GM12878 (cell line): ENCODE results near the gene JDP2. TPM values are rescaled to one million over a fixed set of nuclear protein-coding genes. Genes with fewer than 3 reads are reported as not detected.

Experiments used
- ATAC-seq: fragments of 200-7000 bp; cut with Tn5 transposase; 3 replicates; pipeline ENCODE4 v1.9.1; 2020; ENCODE audit warnings: mild to moderate bottlenecking, moderate library complexity
- BruUV-seq: library from RNA; stranded (reverse); fragments of 400-500 nt; replicated peaks from 2 replicates; lab custom pipeline; 2021; lab: Mats Ljungman, UMichigan
- CTCF ChIA-PET: fragments of 300-600 bp; sonication (Branson Sonifier 250); formaldehyde crosslinking; extraction: SDS; loops from one replicate; lab custom pipeline; 2021; ENCODE audit warnings: inconsistent platforms; lab: Yijun Ruan, JAX
- POLR2A ChIA-PET: fragments of 350-600 bp; formaldehyde crosslinking; extraction: SDS; loops from one replicate; lab custom pipeline; 2021; ENCODE audit warnings: inconsistent platforms; lab: Charles Lee
- RAD21 ChIA-PET: fragments of 300-600 bp; sonication (Branson Sonifier 250); formaldehyde crosslinking; loops from one replicate; lab custom pipeline; 2023; ENCODE audit warnings: antibody characterized with exemption; ENCODE audit not compliant: unreplicated experiment; lab: Charles Lee
- SMC1A ChIA-PET: fragments of 300-600 bp; sonication (Branson Sonifier 250); formaldehyde crosslinking; loops from one replicate; lab custom pipeline; 2023; ENCODE audit not compliant: unreplicated experiment, uncharacterized antibody; lab: Charles Lee
- DNase-seq: peaks from one replicate; pipeline ENCODE4 v3.0.0-alpha.2; 2011; ENCODE audit warnings: low read depth, low spot score
- FAIRE-seq: peaks from 3 replicates; lab custom pipeline; 2011; peaks lifted over from hg19 to GRCh38; lab: Jason Lieb, UNC
- H2AFZ ChIP-seq: 2 replicates; pipeline ENCODE4 v1.6.0; 2011; ENCODE audit warnings: low read depth, low read length, control low read depth; ENCODE audit not compliant: control insufficient read depth
- H3K27ac ChIP-seq: 2 replicates; pipeline ENCODE4 v1.5.1; 2011; ENCODE audit warnings: control low read depth; ENCODE audit not compliant: control insufficient read depth, insufficient read depth
- H3K27me3 ChIP-seq, 2 experiments: replicated peaks in 1 of 2; 2 replicates each; pipeline versions ENCODE4 v1.6.0 to v1.6.1; 2011; ENCODE audit warnings: low read length in 1 of 2; ENCODE audit not compliant: control insufficient read depth in 2 of 2, insufficient read depth in 2 of 2
- H3K36me3 ChIP-seq, 2 experiments: 2 replicates each; pipeline ENCODE4 v1.5.1; 2011; ENCODE audit warnings: low read length in 1 of 2; ENCODE audit not compliant: control insufficient read depth in 2 of 2, insufficient read depth in 2 of 2
- H3K4me1 ChIP-seq: 2 replicates; pipeline ENCODE4 v1.6.1; 2011; ENCODE audit warnings: mild to moderate bottlenecking, low read length, moderate library complexity, mixed read lengths; ENCODE audit not compliant: control insufficient read depth, insufficient read depth
- H3K4me2 ChIP-seq: 2 replicates; pipeline ENCODE4 v1.6.0; 2011; ENCODE audit warnings: control low read depth; ENCODE audit not compliant: control insufficient read depth, insufficient read depth
- H3K4me3 ChIP-seq: fragments of 200-600 bp; sonication (generic); 2 replicates; pipeline ENCODE4 v1.5.1; 2016
- H3K79me2 ChIP-seq: 2 replicates; pipeline ENCODE4 v1.6.0; 2011; ENCODE audit warnings: low read length; ENCODE audit not compliant: control insufficient read depth, insufficient read depth
- H3K9ac ChIP-seq: 2 replicates; pipeline ENCODE4 v1.8.0; 2011; ENCODE audit warnings: low read length, control low read depth, mixed read lengths; ENCODE audit not compliant: control insufficient read depth, insufficient read depth
- H3K9me3 ChIP-seq: replicated peaks from 3 replicates; pipeline ENCODE4 v1.5.1; 2011; ENCODE audit warnings: mild to moderate bottlenecking, low read length; ENCODE audit not compliant: control insufficient read depth, insufficient read depth
- H4K20me1 ChIP-seq: 2 replicates; pipeline ENCODE4 v1.6.0; 2011; ENCODE audit not compliant: control insufficient read depth, insufficient read depth
- BHLHE40 ChIP-seq, 2 experiments: fragments of 450-650 bp in 1 of 2; IDR thresholded peaks; 2 replicates each; pipeline ENCODE4 v1.6.1; 2011 to 2017; ENCODE audit warnings: low read depth in 2 of 2, borderline replicate concordance in 1 of 2, improper control_type of control experiment in 1 of 2, low read length in 1 of 2, mild to moderate bottlenecking in 1 of 2
- EED ChIP-seq: sonication (generic); IDR thresholded peaks from 2 replicates; pipeline ENCODE4 v1.6.1; 2016; ENCODE audit warnings: antibody characterized with exemption, low read depth
- IKZF1 ChIP-seq: fragments of 450-650 bp; conservative IDR thresholded peaks from 2 replicates; pipeline ENCODE4 v1.6.1; 2017; ENCODE audit warnings: antibody characterized with exemption, mild to moderate bottlenecking
- IKZF2 ChIP-seq, 2 experiments: fragments of 450-650 bp; IDR thresholded peaks; 2 replicates each; pipeline ENCODE4 v1.6.1; 2017; ENCODE audit warnings: mild to moderate bottlenecking in 2 of 2, moderate library complexity in 2 of 2
- KLF5 ChIP-seq: fragments of 450-650 bp; IDR thresholded peaks from 2 replicates; pipeline ENCODE4 v1.6.1; 2014; ENCODE audit warnings: mild to moderate bottlenecking; ENCODE audit not compliant: partially characterized antibody
- NFIC ChIP-seq: IDR thresholded peaks from 2 replicates; pipeline ENCODE4 v1.6.1; 2012; ENCODE audit warnings: low read depth, mild to moderate bottlenecking, inconsistent platforms, low read length, moderate library complexity
- RUNX3 ChIP-seq: IDR thresholded peaks from 2 replicates; pipeline ENCODE4 v1.6.1; 2012; ENCODE audit warnings: low read length, inconsistent platforms
- SMAD1 ChIP-seq: fragments of 450-650 bp; IDR thresholded peaks from 2 replicates; pipeline ENCODE4 v1.6.1; 2018; ENCODE audit warnings: mild to moderate bottlenecking, low read depth; ENCODE audit not compliant: partially characterized antibody
- YBX1 ChIP-seq: fragments of 450-650 bp; IDR thresholded peaks from 2 replicates; pipeline ENCODE4 v1.6.1; 2016; ENCODE audit warnings: antibody characterized with exemption
- ZNF622 ChIP-seq: fragments of 450-650 bp; IDR thresholded peaks from 2 replicates; pipeline ENCODE4 v1.6.1; 2017; ENCODE audit warnings: mild to moderate bottlenecking, inconsistent platforms
- WGBS: methylation state at CpG from one replicate; pipeline ENCODE4 v1.1.6; 2016; ENCODE audit warnings: low lambda C conversion rate; ENCODE audit not compliant: insufficient replicate concordance, insufficient coverage; ENCODE audit errors: missing lambda C conversion rate; 5-methylcytosine and 5-hydroxymethylcytosine counted together
- in situ Hi-C: fragments of 300-500 bp; cut with MboI; formaldehyde crosslinking; loops from 9 replicates; pipeline ENCODE4 v1.14.3; 2018; ENCODE audit warnings: mixed read lengths
- intact Hi-C: fragments of 100-400 bp; cut with micrococcal nuclease; formaldehyde crosslinking; loops from one replicate; pipeline ENCODE4 v1.14.2; 2022; ENCODE audit not compliant: unreplicated experiment
- polyA plus RNA-seq, 11 experiments: library from polyadenylated mRNA; depleted of rRNA in 4 of 11; unstranded in 6 of 11; stranded (reverse) in 5 of 11; fragments of >200 nt; fragmentation: Nextera tagmentation in 4 of 11; fragmentation: Illumina TruSeq in 1 of 11; extraction: Ambion mirVana in 4 of 11; extraction: Trizol in 1 of 11; gene quantifications; 1 replicate in 1 of 11; 2 replicates in 10 of 11; pipeline versions ENCODE4 v1.2.1 to v1.2.3, GENCODE V29; 2011 to 2016; ENCODE audit warnings: inconsistent platforms in 2 of 11, missing spikeins in 2 of 11, low read depth in 1 of 11
- total RNA-seq, 4 experiments: library from RNA; depleted of rRNA in 3 of 4; stranded (reverse); fragments of >200 nt in 3 of 4; fragmentation: Illumina TruSeq in 1 of 4; extraction: Trizol in 1 of 4; gene quantifications; 2 replicates each; pipeline versions ENCODE4 v1.2.1 to v1.2.3, GENCODE V29; 2013 to 2021

JDP2 gene
- total and polyA plus RNA-seq, 10 of the 15 experiments (the other 5 are each of a cell fraction or from before 2014, with no cell fraction given), result 0.71 to 21.3 (median 11.2) TPM

DNA sequence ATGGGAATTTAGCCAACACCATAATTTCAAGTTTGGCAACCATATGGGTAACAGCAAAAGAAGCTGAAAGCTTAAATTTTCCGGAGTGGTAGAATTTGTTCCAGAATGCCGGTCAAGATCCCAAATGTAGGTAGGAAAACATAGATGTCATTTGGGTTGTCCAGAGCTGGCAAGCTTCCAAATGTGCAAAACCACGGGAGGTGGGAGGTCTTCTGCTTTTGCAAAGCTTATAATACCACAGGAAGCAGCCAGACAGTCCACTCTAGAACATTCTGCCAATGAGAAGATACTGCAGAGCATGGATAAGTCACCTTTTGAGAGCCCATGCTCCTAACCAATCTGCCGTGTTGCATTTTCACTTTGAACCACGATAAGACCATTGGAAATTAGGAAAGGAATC, 68.1 kb downstream of the JDP2 start:
- Histone ChIP-seq H3K9ac (no peak overlapping the region), H2AFZ (no peak overlapping the region), H3K36me3 (no peaks in the 10 kb centered on the region), H4K20me1 (no peaks in the 10 kb centered on the region), H3K4me3 (no peak overlapping the region), H3K4me2 (0 out of 2 replicates have a peak overlapping the region, but pooled peaks have one; percentile 55), H3K9me3 (no peaks in the 10 kb centered on the region), H3K27ac (peak overlapping the region; percentile 54), H3K79me2 (no peaks in the 10 kb centered on the region; the same call in 1 of the 2 replicates), H3K27me3 (no peaks in the 10 kb centered on the region), H3K4me1 (peaks cover 76% of the 10 kb centered on the region)
- RAD21 ChIA-PET, result interaction anchor here (0.9 to 18.1 kb wide), 16 partner anchors 8 to 201 kb away, joined by 3 to 645 read pairs (median 6); partner anchors contain the start of genes BATF, ERG28 and JDP2
- DNase-seq, result no peak
- 87% methylated on average over 5 of the region's 5 CpGs for WGBS
- ATAC-seq, result no peak
- no TSS peak for BruUV-seq
- SMC1A ChIA-PET, result interaction anchor here (0.7 to 16.1 kb wide), 13 partner anchors 9 to 237 kb away, joined by 3 to 619 read pairs (median 6); partner anchors contain the start of gene BATF
- intact Hi-C loops (loop anchor here (5.0 to 10.0 kb wide), 2 partner anchors 49 to 166 kb away; partner anchors contain the start of genes ERG28 and TTLL5), in situ Hi-C loops (no loop called here)
- CTCF ChIA-PET, result interaction anchor here (1.3 to 19.8 kb wide), 13 partner anchors 8 to 188 kb away, joined by 3 to 520 read pairs (median 6); partner anchors contain the start of genes BATF, ERG28 and TTLL5
- TF ChIP-seq RUNX3, result peak; percentile 57
- 0 out of 4 replicates have a peak, but pooled peaks of 1 of the 2 experiments have one; percentile 3 for TF ChIP-seq BHLHE40 (IDR thresholded peaks at IDR 0.05; ENCODE audit: borderline replicate concordance in 1 of 2, low read depth in 2 of 2, low read length in 1 of 2)
- TF ChIP-seq SMAD1, result peak; percentile 42
- TF ChIP-seq IKZF1, result peak; percentile 28; the same call in 1 of the 2 replicates
- no peak for TF ChIP-seq KLF5
- TF ChIP-seq EED, result 0 out of 2 replicates have a peak, but pooled peaks have one; percentile 27
- no peak for TF ChIP-seq YBX1
- no peak for TF ChIP-seq ZNF622
- TF ChIP-seq IKZF2 (IDR thresholded peaks at IDR 0.05), result peak in 1 of 2 experiments; percentile 8; a peak in 1 of 4 replicates
- no peak; the same call in none of the 2 replicates for TF ChIP-seq NFIC
- FAIRE-seq, result no peak
- POLR2A ChIA-PET, result interaction anchor here (1.0 to 16.2 kb wide), 6 partner anchors 9 to 165 kb away, joined by 3 to 385 read pairs (median 6); partner anchors contain the start of genes BATF, ERG28 and TTLL5
